HCT116 (cell line): ENCODE results near the gene PGGT1B. TPM values are rescaled to one million over a fixed set of nuclear protein-coding genes. Genes with fewer than 3 reads are reported as not detected.

Experiments
- ATAC-seq: fragments of 200-7000 bp; cut with Tn5 transposase; 2 replicates; pipeline ENCODE4 v1.9.1; 2020; ENCODE audit warnings: mild to moderate bottlenecking, moderate library complexity
- BruUV-seq: library from RNA; stranded (reverse); fragments of 400-500 nt; replicated peaks from 2 replicates; lab custom pipeline; 2021; lab: Mats Ljungman, UMichigan
- CTCF ChIA-PET: fragments of 300-600 bp; sonication (Branson Sonifier 250); formaldehyde crosslinking; loops from one replicate; lab custom pipeline; 2021; ENCODE audit warnings: antibody characterized with exemption; lab: Charles Lee
- POLR2A ChIA-PET: fragments of 300-600, 350-600 bp; sonication (Branson Sonifier 250); formaldehyde crosslinking; loops from one replicate; lab custom pipeline; 2021; ENCODE audit warnings: antibody characterized with exemption; lab: Charles Lee
- RAD21 ChIA-PET, 2 experiments: fragments of 300-600 bp; sonication (Branson Sonifier 250); formaldehyde crosslinking; loops; one replicate each; lab custom pipeline; 2023; ENCODE audit warnings: low total read pairs in 2 of 2; ENCODE audit not compliant: uncharacterized antibody in 2 of 2, unreplicated experiment in 2 of 2, low non-redundant PET in 1 of 2; lab: Charles Lee
- DNase-seq: peaks from one replicate; pipeline ENCODE4 v3.0.0-alpha.2; 2010; ENCODE audit warnings: low read depth, low spot score
- H2AFZ ChIP-seq: fragments of 200-600 bp; shearing (Covaris generic), sonication (generic); 2 replicates; pipeline ENCODE4 v1.6.1; 2017; ENCODE audit warnings: low read depth, mixed run types, mixed read lengths, antibody characterized with exemption, low read length; ENCODE audit not compliant: poor library complexity, severe bottlenecking
- H3K27ac ChIP-seq: 2 replicates; pipeline ENCODE4 v1.5.1; 2012; ENCODE audit warnings: low read depth, low read length
- H3K27me3 ChIP-seq: fragments of 200-600 bp; sonication (generic); 2 replicates; pipeline ENCODE4 v1.6.1; 2016; ENCODE audit warnings: mixed run types, low read length, mixed read lengths; ENCODE audit not compliant: insufficient read depth
- H3K36me3 ChIP-seq, 2 experiments: fragments of 200-500 bp in 1 of 2; fragments of 200-600 bp in 1 of 2; sonication (Bioruptor generic) in 1 of 2; sonication (generic) in 1 of 2; 2 replicates each; pipeline versions ENCODE4 v1.5.1 to v1.6.1; 2014 to 2016; ENCODE audit warnings: low read length in 2 of 2, inconsistent platforms in 1 of 2, mixed read lengths in 1 of 2, mixed run types in 1 of 2; ENCODE audit not compliant: insufficient read depth in 2 of 2, control insufficient read depth in 1 of 2
- H3K4me1 ChIP-seq, 2 experiments: fragments of 200-600 bp in 1 of 2; sonication (generic) in 1 of 2; 2 replicates each; pipeline versions ENCODE4 v1.5.1 to v1.6.1; 2012 to 2017; ENCODE audit warnings: low read length in 2 of 2, inconsistent platforms in 1 of 2, mild to moderate bottlenecking in 1 of 2, mixed read lengths in 1 of 2, mixed run types in 1 of 2, moderate library complexity in 1 of 2; ENCODE audit not compliant: insufficient read depth in 2 of 2, control insufficient read depth in 1 of 2
- H3K4me2 ChIP-seq: fragments of 200-600 bp; sonication (generic); 2 replicates; pipeline ENCODE4 v1.6.1; 2017; ENCODE audit warnings: mixed run types, low read length, mixed read lengths
- H3K4me3 ChIP-seq, 2 experiments: fragments of 200-600 bp in 1 of 2; sonication (generic) in 1 of 2; replicated peaks in 1 of 2; 2 replicates each; pipeline ENCODE4 v1.5.1; 2011 to 2016; ENCODE audit warnings: low read length in 2 of 2, control low read depth in 1 of 2, low read depth in 1 of 2, mild to moderate bottlenecking in 1 of 2, mixed read lengths in 1 of 2, mixed run types in 1 of 2
- H3K79me2 ChIP-seq: fragments of 200-600 bp; sonication (generic); 2 replicates; pipeline ENCODE4 v1.6.1; 2017; ENCODE audit warnings: mild to moderate bottlenecking, mixed run types, low read length, moderate library complexity, mixed read lengths; ENCODE audit not compliant: insufficient read depth
- H3K9ac ChIP-seq: fragments of 200-600 bp; sonication (generic); 2 replicates; pipeline ENCODE4 v1.6.1; 2016; ENCODE audit warnings: low read length, mixed read lengths
- H3K9me2 ChIP-seq: fragments of 200-600 bp; sonication (generic), shearing (Covaris generic); 2 replicates; pipeline ENCODE4 v1.6.1; 2017; ENCODE audit warnings: mixed run types, mild to moderate bottlenecking, moderate library complexity; ENCODE audit not compliant: insufficient read depth
- H3K9me3 ChIP-seq, 2 experiments: fragments of 200-500 bp in 1 of 2; fragments of 200-600 bp in 1 of 2; sonication (Bioruptor generic) in 1 of 2; sonication (generic) in 1 of 2; 2 replicates each; pipeline ENCODE4 v1.6.1; 2014 to 2017; ENCODE audit warnings: low read length in 2 of 2, mixed read lengths in 2 of 2, inconsistent platforms in 1 of 2, low read depth in 1 of 2, mild to moderate bottlenecking in 1 of 2, mixed run types in 1 of 2, moderate library complexity in 1 of 2; ENCODE audit not compliant: control insufficient read depth in 1 of 2, insufficient read depth in 1 of 2
- H4K20me1 ChIP-seq: fragments of 200-600 bp; sonication (generic), shearing (Covaris generic); 2 replicates; pipeline ENCODE4 v1.6.1; 2017; ENCODE audit warnings: mixed run types, mild to moderate bottlenecking, moderate library complexity; ENCODE audit not compliant: insufficient read depth
- ATF3 ChIP-seq: IDR thresholded peaks from 2 replicates; pipeline ENCODE4 v1.6.1; 2012
- CBX3 ChIP-seq: IDR thresholded peaks from 2 replicates; pipeline ENCODE4 v1.6.1; 2012; ENCODE audit warnings: low read depth
- CEBPB ChIP-seq: IDR thresholded peaks from 2 replicates; pipeline ENCODE4 v1.6.1; 2012; ENCODE audit warnings: low read depth
- EGR1 ChIP-seq: IDR thresholded peaks from 2 replicates; pipeline ENCODE4 v1.6.1; 2012; ENCODE audit warnings: low read depth
- EZH2phosphoT487 ChIP-seq: fragments of 200-600 bp; IDR thresholded peaks from 2 replicates; pipeline ENCODE4 v1.6.1; 2018; ENCODE audit warnings: antibody characterized with exemption, borderline replicate concordance
- FOSL1 ChIP-seq: IDR thresholded peaks from 2 replicates; pipeline ENCODE4 v1.6.1; 2012; ENCODE audit warnings: low read depth
- RAD21 ChIP-seq: IDR thresholded peaks from 2 replicates; pipeline ENCODE4 v1.6.1; 2012; ENCODE audit warnings: low read depth, mild to moderate bottlenecking
- REST ChIP-seq: IDR thresholded peaks from 2 replicates; pipeline ENCODE4 v1.6.1; 2012; ENCODE audit warnings: low read depth
- SP1 ChIP-seq: IDR thresholded peaks from 2 replicates; pipeline ENCODE4 v1.6.1; 2012; ENCODE audit warnings: low read depth
- SRF ChIP-seq: IDR thresholded peaks from 2 replicates; pipeline ENCODE4 v1.6.1; 2012; ENCODE audit warnings: low read depth
- intact Hi-C: fragments of 100-400 bp; cut with micrococcal nuclease; formaldehyde crosslinking; loops from 2 replicates; pipeline ENCODE4 v1.10.0; 2022
- total RNA-seq: library from RNA; stranded (reverse); gene quantifications from one replicate; pipeline ENCODE4 v1.2.1, GENCODE V29; 2021; ENCODE audit not compliant: unreplicated experiment

Gene PGGT1B
- total RNA-seq, 1 experiment from 2014 or later, result 45.8 TPM

GRCh38 chr5:115284021-115284420, 21.3 kb upstream of the PGGT1B start (continued):
- TF ChIP-seq REST, result no peak
- no peak for TF ChIP-seq EZH2phosphoT487
- TF ChIP-seq CEBPB, result no peak
- no peak for TF ChIP-seq SP1

- Histone ChIP-seq H3K9me3 (no peaks in the 10 kb centered on the region), H3K27me3 (no peaks in the 10 kb centered on the region), H3K4me2 (no peak overlapping the region), H3K27ac (no peak overlapping the region), H2AFZ (no peak overlapping the region), H3K4me1 (no peaks in the 10 kb centered on the region), H4K20me1 (no peaks in the 10 kb centered on the region), H3K9ac (no peak overlapping the region), H3K4me3 (no peak overlapping the region), H3K9me2 (no peaks in the 10 kb centered on the region), H3K79me2 (peaks cover 21% of the 10 kb centered on the region), H3K36me3 (no peaks in the 10 kb centered on the region)
- ATAC-seq (no peak), DNase-seq (no peak)
- RAD21 ChIA-PET, result no interaction called here
- CTCF ChIA-PET, result no interaction called here
- intact Hi-C loops, result no loop called here
- POLR2A ChIA-PET, result no interaction called here
- BruUV-seq, result no TSS peak
- no peak for TF ChIP-seq CEBPB
- TF ChIP-seq RAD21, result no peak
- no peak for TF ChIP-seq REST
- no peak for TF ChIP-seq EGR1
- TF ChIP-seq ATF3, result no peak
- TF ChIP-seq CBX3, result no peak
- TF ChIP-seq SRF, result no peak
- no peak for TF ChIP-seq EZH2phosphoT487
- TF ChIP-seq FOSL1, result no peak
These were observed 19.5 kb upstream of the PGGT1B start for GRCh38 chr5:115282131-115282530.
